Sigmoid colon (tissue), 7 donors: ENCODE data around the gene MIA2. TPM values are rescaled to one million over a fixed set of nuclear protein-coding genes. Genes with fewer than 3 reads are reported as not detected.
"Not testable (repeated sequence)": the region's sequence is repeated elsewhere in the genome, so short reads cannot be mapped to it uniquely, and the experiment has no call there.

Experiments
- DNase-seq: peaks from one replicate; pipeline ENCODE4 v3.0.0-alpha.2; 2019
- H3K27ac ChIP-seq, 4 donors: fragments of 200-600 bp; sonication (generic); one replicate each; pipeline ENCODE4 v1.5.1; 2016 to 2019; ENCODE audit warnings: mild to moderate bottlenecking in 1 of 4
- H3K27me3 ChIP-seq, 3 donors: fragments of 200-600 bp; sonication (generic); one replicate each; pipeline ENCODE4 v1.5.1; 2019; ENCODE audit warnings: mild to moderate bottlenecking in 1 of 3
- H3K36me3 ChIP-seq, 4 donors: fragments of 200-600 bp; sonication (generic); one replicate each; pipeline ENCODE4 v1.5.1; 2016 to 2019
- H3K4me1 ChIP-seq, 4 donors: fragments of 200-600 bp; sonication (generic); one replicate each; pipeline ENCODE4 v1.5.1; 2017 to 2019
- H3K4me3 ChIP-seq, 4 donors: fragments of 200-600 bp; sonication (generic); one replicate each; pipeline ENCODE4 v1.5.1; 2017 to 2019; ENCODE audit warnings: mild to moderate bottlenecking in 2 of 4, moderate library complexity in 1 of 4
- H3K9me3 ChIP-seq, 4 donors: fragments of 200-600 bp in 3 of 4; sonication (generic) in 3 of 4; one replicate each; pipeline versions ENCODE4 v1.5.1 to v1.6.1; 2013 to 2019
- CTCF ChIP-seq, 4 experiments: fragments of 450-650 bp in 3 of 4; fragments of 200-600 bp in 1 of 4; IDR thresholded peaks; one replicate each; pipeline ENCODE4 v1.5.1; 2016 to 2019; ENCODE audit warnings: antibody characterized with exemption in 4 of 4, mild to moderate bottlenecking in 3 of 4, moderate library complexity in 2 of 4
- EP300 ChIP-seq, 4 donors: sonication (generic); formaldehyde crosslinking; IDR thresholded peaks; one replicate each; pipeline ENCODE4 v1.6.1; 2017; ENCODE audit warnings: antibody characterized with exemption in 4 of 4
- POLR2A ChIP-seq, 2 donors: fragments of 450-650 bp; IDR thresholded peaks; one replicate each; pipeline ENCODE4 v1.6.1; 2016; ENCODE audit warnings: antibody characterized with exemption in 2 of 2, mild to moderate bottlenecking in 2 of 2, moderate library complexity in 2 of 2
- POLR2AphosphoS5 ChIP-seq, 4 donors: sonication (generic); formaldehyde crosslinking; IDR thresholded peaks; one replicate each; pipeline ENCODE4 v1.6.1; 2017; ENCODE audit warnings: antibody characterized with exemption in 4 of 4
- WGBS, 2 donors: extraction: QIAGEN DNeasy Blood & Tissue Kit; methylation state at CpG; one replicate each; pipeline ENCODE4 v1.1.7; 2013; 5-methylcytosine and 5-hydroxymethylcytosine counted together
- intact Hi-C: fragments of 100-400 bp; cut with DNase I; formaldehyde crosslinking; loops from one replicate; pipeline ENCODE4 v1.15.1; 2023
- polyA plus RNA-seq, 3 donors: library from polyadenylated mRNA; stranded (reverse); fragments of 200-250 nt; gene quantifications; one replicate each; pipeline ENCODE4 v1.2.3, GENCODE V29; 2013
- total RNA-seq, 4 donors: library from RNA; depleted of rRNA; stranded (reverse); fragments of >200 nt; gene quantifications; one replicate each; pipeline ENCODE4 v1.1.0, GENCODE V29; 2016
- donor health status: healthy with polysubstance abuse.
- donor health status: Bipolar disorder and iron deficiency.
- donor health status: healthy.

MIA2 gene
- total and polyA plus RNA-seq, 7 donors, result 12.8 to 33.9 (median 18.1) TPM

GRCh38 chr14:39350866-39351265 lies 117.2 kb downstream of the MIA2 start:
- Histone ChIP-seq H3K27ac (no peak overlapping the region), H3K4me3 (no peak overlapping the region), H3K27me3 (no peaks in the 10 kb centered on the region), H3K36me3 (peaks cover 0 to 46% (median 0%) of the 10 kb centered on the region in 4 donors), H3K9me3 (no peaks in the 10 kb centered on the region), H3K4me1 (no peaks in the 10 kb centered on the region)
- intact Hi-C loops, result no loop called here
- no peak for DNase-seq
- no peak for TF ChIP-seq EP300 (IDR thresholded peaks at IDR 0.05)
- TF ChIP-seq POLR2AphosphoS5 (IDR thresholded peaks at IDR 0.05), result no peak
- no peak for TF ChIP-seq POLR2A (IDR thresholded peaks at IDR 0.05)
- no peak for TF ChIP-seq CTCF (IDR thresholded peaks at IDR 0.05)
- 87 to 93% methylated on average over 3 of the region's 3 CpGs for WGBS, 2 donors

- Histone ChIP-seq H3K4me3 (no peak overlapping the region), H3K36me3 (peaks cover 0 to 37% (median 0%) of the 10 kb centered on the region in 4 donors), H3K9me3 (no peaks in the 10 kb centered on the region), H3K27ac (no peak overlapping the region), H3K4me1 (no peaks in the 10 kb centered on the region), H3K27me3 (no peaks in the 10 kb centered on the region)
- TF ChIP-seq EP300 (IDR thresholded peaks at IDR 0.05), result no peak
- TF ChIP-seq CTCF (IDR thresholded peaks at IDR 0.05), result no peak
- no peak for TF ChIP-seq POLR2A (IDR thresholded peaks at IDR 0.05)
- TF ChIP-seq POLR2AphosphoS5 (IDR thresholded peaks at IDR 0.05), result no peak
- DNase-seq, result no peak
- WGBS, 2 donors, result 91 to 95% methylated on average over 9 of the region's 9 CpGs
- intact Hi-C loops, result no loop called here
These were observed 118.0 kb downstream of the MIA2 start for GRCh38 chr14:39351708-39352107.

- H3K27me3 ChIP-seq, H3K9me3 ChIP-seq, H3K27ac ChIP-seq, H3K4me1 ChIP-seq, H3K36me3 ChIP-seq, DNase-seq, intact Hi-C loops, H3K4me3 ChIP-seq: not testable (repeated sequence)
- WGBS, 2 donors, result 94 to 96% methylated on average over 10 of the region's 10 CpGs
These were observed 125.4 kb downstream of the MIA2 start for GRCh38 chr14:39359069-39359468.

- TF ChIP-seq POLR2AphosphoS5 (IDR thresholded peaks at IDR 0.05), result no peak
- no peak for TF ChIP-seq POLR2A (IDR thresholded peaks at IDR 0.05)
- TF ChIP-seq CTCF (IDR thresholded peaks at IDR 0.05), result no peak
- TF ChIP-seq EP300 (IDR thresholded peaks at IDR 0.05), result no peak
- H3K4me1 ChIP-seq, result no peaks in the 10 kb centered on the region
- intact Hi-C loops, result loop anchor here (10.0 kb wide), 1 partner anchor 186 kb away; the partner anchor contains the start of genes PNN and TRAPPC6B
- peaks cover 0 to 4% (median 0%) of the 10 kb centered on the region in 4 donors for H3K9me3 ChIP-seq
- DNase-seq, result no peak
- H3K27ac ChIP-seq, result no peak overlapping the region
- no peaks in the 10 kb centered on the region for H3K27me3 ChIP-seq
- H3K4me3 ChIP-seq, result no peak overlapping the region
- H3K36me3 ChIP-seq, result no peaks in the 10 kb centered on the region
These were observed 126.6 kb downstream of the MIA2 start for GRCh38 chr14:39360316-39360715.

- not testable (repeated sequence) for H3K4me3 ChIP-seq, DNase-seq, H3K27ac ChIP-seq, H3K27me3 ChIP-seq, H3K36me3 ChIP-seq, H3K9me3 ChIP-seq, H3K4me1 ChIP-seq
- intact Hi-C loops, result loop anchor here (10.0 kb wide), 1 partner anchor 187 kb away; the partner anchor contains the start of genes PNN and TRAPPC6B
- 81 to 86% methylated on average over 5 of the region's 5 CpGs for WGBS, 2 donors
These were observed 127.8 kb downstream of the MIA2 start for GRCh38 chr14:39361556-39361955.

GRCh38 chr14:39364509-39364908 lies 130.8 kb downstream of the MIA2 start:
- H3K4me1 ChIP-seq, result peaks cover 0 to 4% (median 0%) of the 10 kb centered on the region in 4 donors
- no peak for DNase-seq
- intact Hi-C loops, result loop anchor here (10.0 kb wide), 1 partner anchor 190 kb away; the partner anchor contains the start of genes PNN and TRAPPC6B
- TF ChIP-seq CTCF (IDR thresholded peaks at IDR 0.05), result no peak
- TF ChIP-seq EP300 (IDR thresholded peaks at IDR 0.05), result no peak
- no peak for TF ChIP-seq POLR2A (IDR thresholded peaks at IDR 0.05)
- TF ChIP-seq POLR2AphosphoS5 (IDR thresholded peaks at IDR 0.05), result no peak
- WGBS, 2 donors, result 93 to 97% methylated on average over 1 of the region's 1 CpG
- H3K27ac ChIP-seq, result no peak overlapping the region
- H3K4me3 ChIP-seq, result no peak overlapping the region
- no peaks in the 10 kb centered on the region for H3K27me3 ChIP-seq
- no peaks in the 10 kb centered on the region for H3K36me3 ChIP-seq
- peaks cover 0 to 4% (median 0%) of the 10 kb centered on the region in 4 donors for H3K9me3 ChIP-seq
